ENCODE measurements around the gene KRT15. TPM values are rescaled to one million over a fixed set of nuclear protein-coding genes. Genes with fewer than 3 reads are reported as not detected.
A peak's percentile ranks its signal among the peaks of the same experiment; 100 is the strongest.

The KRT15 gene
- total RNA-seq, 1 experiment from 2014 or later: 0.59 TPM

- Histone ChIP-seq H3K4me3 (ENCODE audit: insufficient read depth, low read depth, low read length) (no peak overlapping the region), H3K27me3 (ENCODE audit: control insufficient read depth, insufficient read depth, low read length) (no peaks in the 10 kb centered on the region), H3K36me3 (replicated peaks; ENCODE audit: control insufficient read depth, insufficient read depth, low read length) (no peaks in the 10 kb centered on the region)
- peak; percentile 83 for DNase-seq
Measured at GRCh38 chr17:41511116-41511515, 7.6 kb downstream of the KRT15 start.

GRCh38 chr17:41510251-41511065 lies 8.2 kb downstream of the KRT15 start:
- no peaks in the 10 kb centered on the region for H3K36me3 ChIP-seq (replicated peaks; ENCODE audit: control insufficient read depth, insufficient read depth, low read length)
- DNase-seq: peak; percentile 73
- H3K27me3 ChIP-seq (ENCODE audit: control insufficient read depth, insufficient read depth, low read length): no peaks in the 10 kb centered on the region
- no peak overlapping the region for H3K4me3 ChIP-seq (ENCODE audit: insufficient read depth, low read depth, low read length)

DNA sequence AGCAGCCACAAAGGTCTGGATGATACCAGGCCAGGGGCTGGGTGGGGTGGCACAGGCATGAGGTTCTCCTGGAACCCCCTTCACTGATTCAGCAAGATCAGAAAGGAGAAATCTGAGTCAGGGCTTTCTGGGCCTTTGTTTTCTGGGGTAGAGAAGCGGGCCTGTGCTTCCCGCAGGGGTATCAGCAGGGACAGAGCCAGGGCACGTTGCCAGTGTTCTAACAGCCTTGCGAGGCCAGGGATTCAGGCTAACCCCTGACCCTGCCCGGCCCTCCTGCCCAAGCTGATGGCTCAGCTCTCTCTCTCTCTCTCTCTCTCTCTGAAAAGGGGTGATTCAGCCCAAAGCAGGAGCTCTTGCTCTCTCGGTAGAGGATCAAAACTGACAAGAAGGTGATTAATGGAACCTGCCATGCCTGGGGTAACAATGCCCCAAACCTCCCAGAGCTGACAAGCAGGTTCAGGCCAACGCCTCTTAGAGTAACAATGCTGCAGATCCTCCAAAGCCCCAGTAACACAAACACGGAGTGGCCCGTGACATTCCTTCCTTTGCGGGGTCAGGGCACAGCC lies 11.3 kb downstream of the KRT15 start:
- Histone ChIP-seq H3K4me3 (ENCODE audit: insufficient read depth, low read depth, low read length) (no peak overlapping the region), H3K27me3 (ENCODE audit: control insufficient read depth, insufficient read depth, low read length) (no peaks in the 10 kb centered on the region), H3K36me3 (replicated peaks; ENCODE audit: control insufficient read depth, insufficient read depth, low read length) (no peaks in the 10 kb centered on the region)
- DNase-seq: no peak

GRCh38 chr17:41505809-41506767 lies 12.6 kb downstream of the KRT15 start:
- H3K4me3 ChIP-seq (ENCODE audit: insufficient read depth, low read depth, low read length): no peak overlapping the region
- no peak for DNase-seq
- H3K36me3 ChIP-seq (replicated peaks; ENCODE audit: control insufficient read depth, insufficient read depth, low read length): no peaks in the 10 kb centered on the region
- H3K27me3 ChIP-seq (ENCODE audit: control insufficient read depth, insufficient read depth, low read length): no peaks in the 10 kb centered on the region

DNA sequence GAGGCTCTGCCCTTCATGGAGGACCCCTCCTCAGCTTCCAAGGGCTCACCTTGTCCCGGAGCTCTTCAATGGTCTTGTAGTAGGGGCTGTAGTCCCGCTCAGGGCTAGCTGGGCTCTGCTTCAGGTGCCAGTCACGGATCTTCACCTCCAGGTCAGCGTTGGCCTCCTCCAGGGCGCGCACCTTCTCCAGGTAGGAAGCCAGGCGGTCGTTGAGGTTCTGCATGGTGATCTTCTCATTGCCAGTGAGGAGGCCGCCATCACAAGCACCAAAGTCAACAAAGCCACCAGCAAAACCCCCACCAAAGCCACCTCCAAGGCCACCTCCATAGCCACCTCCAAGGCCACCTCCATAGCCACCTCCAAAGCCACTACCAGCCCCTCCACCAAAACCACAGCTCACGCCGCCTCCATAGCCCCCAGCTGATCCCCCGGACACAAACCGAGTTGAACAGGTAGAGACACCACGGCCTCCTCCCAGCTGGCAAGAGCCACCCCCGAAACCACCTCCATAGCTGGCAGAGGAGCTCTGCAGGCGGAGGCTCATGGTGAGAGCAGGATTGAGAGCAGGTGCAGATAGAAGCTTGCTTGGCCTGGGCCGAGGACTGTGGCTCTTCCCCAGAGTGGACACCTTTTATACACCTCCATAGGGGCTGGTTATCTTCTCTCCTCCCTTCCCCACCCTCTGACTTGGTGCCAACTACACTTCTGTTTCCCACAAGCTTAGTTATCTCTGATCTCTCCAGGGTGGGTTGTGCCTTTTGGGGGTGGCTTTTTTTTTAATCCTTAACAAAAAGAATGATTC lies 13.5 kb downstream of the KRT15 start, which contains the start of gene KRT13:
Gene KRT13 (minus strand): TSS at position 606 of the 802 bp plus-strand sequence. CDS start 62 bp downstream, at position 544.
- H3K27me3 ChIP-seq (ENCODE audit: control insufficient read depth, insufficient read depth, low read length): no peaks in the 10 kb centered on the region
- no peaks in the 10 kb centered on the region for H3K36me3 ChIP-seq (replicated peaks; ENCODE audit: control insufficient read depth, insufficient read depth, low read length)
- H3K4me3 ChIP-seq (ENCODE audit: insufficient read depth, low read depth, low read length): no peak within 1 kb of the TSS
- no peak for DNase-seq

- no peaks in the 10 kb centered on the region for H3K27me3 ChIP-seq (ENCODE audit: control insufficient read depth, insufficient read depth, low read length)
- DNase-seq: no peak
- no peaks in the 10 kb centered on the region for H3K36me3 ChIP-seq (replicated peaks; ENCODE audit: control insufficient read depth, insufficient read depth, low read length)
- no peak overlapping the region for H3K4me3 ChIP-seq (ENCODE audit: insufficient read depth, low read depth, low read length)
Measured at GRCh38 chr17:41504246-41504977, 14.3 kb downstream of the KRT15 start.

GRCh38 chr17:41503202-41503601 lies 15.5 kb downstream of the KRT15 start:
- H3K27me3 ChIP-seq (ENCODE audit: control insufficient read depth, insufficient read depth, low read length): no peaks in the 10 kb centered on the region
- H3K4me3 ChIP-seq (ENCODE audit: insufficient read depth, low read depth, low read length): no peak overlapping the region
- DNase-seq: no peak
- no peaks in the 10 kb centered on the region for H3K36me3 ChIP-seq (replicated peaks; ENCODE audit: control insufficient read depth, insufficient read depth, low read length)

GRCh38 chr17:41500131-41500911 lies 18.4 kb downstream of the KRT15 start:
- no peaks in the 10 kb centered on the region for H3K27me3 ChIP-seq (ENCODE audit: control insufficient read depth, insufficient read depth, low read length)

DNA sequence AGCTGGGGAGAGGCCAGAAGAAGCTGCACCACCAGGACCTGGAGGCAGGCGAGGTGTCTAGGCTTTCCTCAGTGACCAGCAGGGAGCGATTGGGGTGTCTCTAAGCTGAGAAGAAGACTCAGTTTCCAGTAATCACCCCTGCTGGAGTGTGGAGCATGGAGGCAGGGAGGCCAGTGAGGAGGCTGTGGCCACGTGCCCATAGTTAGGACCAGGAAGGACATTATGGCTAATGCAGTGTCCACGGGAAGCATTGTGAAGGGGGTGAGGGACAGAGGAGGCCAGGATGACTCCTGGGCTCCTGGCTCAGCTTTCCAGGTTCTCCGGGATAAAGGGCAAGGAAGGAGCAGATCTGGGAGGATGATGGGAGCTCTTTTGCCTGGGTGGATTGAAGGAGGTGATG lies 19.0 kb downstream of the KRT15 start:
- Histone ChIP-seq H3K27me3 (ENCODE audit: control insufficient read depth, insufficient read depth, low read length) (no peaks in the 10 kb centered on the region), H3K36me3 (replicated peaks; ENCODE audit: control insufficient read depth, insufficient read depth, low read length) (no peaks in the 10 kb centered on the region), H3K4me3 (ENCODE audit: insufficient read depth, low read depth, low read length) (no peak overlapping the region)
- DNase-seq: no peak

More at GRCh38 chr17:41500131-41500911, 18.4 kb downstream of the KRT15 start:
- Histone ChIP-seq H3K36me3 (replicated peaks; ENCODE audit: control insufficient read depth, insufficient read depth, low read length) (no peaks in the 10 kb centered on the region), H3K4me3 (ENCODE audit: insufficient read depth, low read depth, low read length) (no peak overlapping the region)
- peak; percentile 66 for DNase-seq

DNA sequence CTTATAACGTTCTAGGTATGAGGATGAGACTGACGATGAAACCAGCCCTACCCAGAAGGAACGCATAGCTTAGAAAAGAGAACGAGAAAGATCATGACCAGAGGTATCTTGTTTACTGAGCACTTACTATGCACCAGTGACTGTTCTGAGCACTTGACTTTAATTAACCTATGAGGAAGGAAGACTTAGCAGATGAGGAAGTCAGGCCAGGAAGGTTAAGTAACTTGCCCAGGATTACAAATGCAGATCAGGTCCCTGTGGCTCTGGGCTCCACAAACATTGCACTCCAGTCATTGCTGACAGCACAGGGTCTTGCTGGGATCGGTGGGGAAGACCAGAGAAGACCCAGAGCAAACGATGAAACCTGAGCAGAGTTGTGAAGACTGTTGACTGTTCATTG lies 20.4 kb downstream of the KRT15 start:
- Histone ChIP-seq H3K27me3 (ENCODE audit: control insufficient read depth, insufficient read depth, low read length) (no peaks in the 10 kb centered on the region), H3K4me3 (ENCODE audit: insufficient read depth, low read depth, low read length) (no peak overlapping the region), H3K36me3 (replicated peaks; ENCODE audit: control insufficient read depth, insufficient read depth, low read length) (no peaks in the 10 kb centered on the region)
- DNase-seq: no peak

DNA sequence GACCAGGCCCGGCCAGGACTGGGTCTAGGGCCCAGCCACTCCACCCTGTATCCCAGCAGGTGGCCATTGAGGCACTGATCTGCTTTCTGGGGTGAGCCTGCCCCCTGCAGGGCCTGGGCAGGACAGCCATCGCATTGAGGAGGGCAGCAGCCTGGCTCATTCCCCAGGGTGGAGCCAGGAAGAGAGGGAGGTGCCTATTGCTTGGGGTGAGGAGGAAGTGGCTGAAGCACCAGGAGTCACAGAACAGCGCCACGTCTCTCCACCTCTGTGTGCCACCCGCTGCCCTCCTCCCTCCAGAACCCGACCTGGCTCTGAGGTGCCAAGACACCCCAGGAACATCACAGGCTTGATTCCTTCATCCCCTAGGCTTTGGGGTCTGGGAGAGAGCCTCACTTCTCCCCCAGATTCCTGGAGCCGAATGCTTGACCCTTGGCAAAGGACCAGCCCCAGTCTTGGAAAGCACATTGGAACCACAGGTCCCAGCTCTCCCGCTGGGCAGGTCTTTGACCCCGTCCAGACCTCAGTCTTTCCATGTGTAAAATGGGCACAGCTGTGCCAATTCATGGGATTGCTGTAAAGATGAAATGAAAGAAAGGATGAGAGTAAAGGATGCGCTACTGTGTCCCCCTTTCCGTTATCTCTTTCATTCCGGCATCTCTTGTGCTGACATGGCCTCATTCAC lies 21.7 kb downstream of the KRT15 start:
- H3K36me3 ChIP-seq (replicated peaks; ENCODE audit: control insufficient read depth, insufficient read depth, low read length): no peaks in the 10 kb centered on the region
- H3K27me3 ChIP-seq (ENCODE audit: control insufficient read depth, insufficient read depth, low read length): no peaks in the 10 kb centered on the region
- H3K4me3 ChIP-seq (ENCODE audit: insufficient read depth, low read depth, low read length): no peak overlapping the region
- DNase-seq: peak; percentile 93

GRCh38 chr17:41494524-41494923 lies 24.2 kb downstream of the KRT15 start:
- no peak for DNase-seq
- no peaks in the 10 kb centered on the region for H3K36me3 ChIP-seq (replicated peaks; ENCODE audit: control insufficient read depth, insufficient read depth, low read length)
- no peak overlapping the region for H3K4me3 ChIP-seq (ENCODE audit: insufficient read depth, low read depth, low read length)
- H3K27me3 ChIP-seq (ENCODE audit: control insufficient read depth, insufficient read depth, low read length): no peaks in the 10 kb centered on the region

Data from H7 (cell line).